Parathyroid adenoma (tissue), 2 donors: ENCODE data around the gene PTGES2.

Experiments used
- H2AFZ ChIP-seq: fragments of 300-600 bp; sonication (generic); one replicate; pipeline ENCODE4 v1.7.0; 2017; ENCODE audit warnings: antibody characterized with exemption, mild to moderate bottlenecking
- H3K27ac ChIP-seq: fragments of 300-600 bp; sonication (generic); one replicate; pipeline ENCODE4 v1.7.0; 2017
- H3K27me3 ChIP-seq: fragments of 300-600 bp; sonication (generic); one replicate; pipeline ENCODE4 v1.7.0; 2017; ENCODE audit warnings: low read length; ENCODE audit not compliant: control insufficient read depth, insufficient read depth
- H3K36me3 ChIP-seq: fragments of 300-600 bp; sonication (generic); one replicate; pipeline ENCODE4 v1.7.0; 2017; ENCODE audit warnings: low read length; ENCODE audit not compliant: control insufficient read depth, insufficient read depth
- H3K4me1 ChIP-seq: fragments of 300-600 bp; sonication (generic); one replicate; pipeline ENCODE4 v1.7.0; 2017; ENCODE audit warnings: control low read depth
- H3K4me2 ChIP-seq: fragments of 300-600 bp; sonication (generic); one replicate; pipeline ENCODE4 v1.7.0; 2017; ENCODE audit warnings: low read length
- H3K4me3 ChIP-seq: fragments of 300-600 bp; sonication (generic); one replicate; pipeline ENCODE4 v1.7.0; 2017; ENCODE audit warnings: low read depth, low read length
- H3K79me2 ChIP-seq: fragments of 300-600 bp; sonication (generic); one replicate; pipeline ENCODE4 v1.7.0; 2017; ENCODE audit warnings: control low read depth
- H3K9ac ChIP-seq: fragments of 300-600 bp; sonication (generic); one replicate; pipeline ENCODE4 v1.7.0; 2017; ENCODE audit warnings: mild to moderate bottlenecking
- H3K9me3 ChIP-seq: fragments of 300-600 bp; sonication (generic); one replicate; pipeline ENCODE4 v1.7.0; 2017; ENCODE audit warnings: low read length; ENCODE audit not compliant: control insufficient read depth
- TF ChIP-seq, protein P1 (sequence below): fragments of 300-600 bp; sonication (generic); IDR thresholded peaks from one replicate; pipeline ENCODE4 v1.7.0; 2017; ENCODE audit warnings: antibody characterized with exemption, mild to moderate bottlenecking
- donor health status: primary hyperparathyroidism.

The PTGES2 gene

DNA sequence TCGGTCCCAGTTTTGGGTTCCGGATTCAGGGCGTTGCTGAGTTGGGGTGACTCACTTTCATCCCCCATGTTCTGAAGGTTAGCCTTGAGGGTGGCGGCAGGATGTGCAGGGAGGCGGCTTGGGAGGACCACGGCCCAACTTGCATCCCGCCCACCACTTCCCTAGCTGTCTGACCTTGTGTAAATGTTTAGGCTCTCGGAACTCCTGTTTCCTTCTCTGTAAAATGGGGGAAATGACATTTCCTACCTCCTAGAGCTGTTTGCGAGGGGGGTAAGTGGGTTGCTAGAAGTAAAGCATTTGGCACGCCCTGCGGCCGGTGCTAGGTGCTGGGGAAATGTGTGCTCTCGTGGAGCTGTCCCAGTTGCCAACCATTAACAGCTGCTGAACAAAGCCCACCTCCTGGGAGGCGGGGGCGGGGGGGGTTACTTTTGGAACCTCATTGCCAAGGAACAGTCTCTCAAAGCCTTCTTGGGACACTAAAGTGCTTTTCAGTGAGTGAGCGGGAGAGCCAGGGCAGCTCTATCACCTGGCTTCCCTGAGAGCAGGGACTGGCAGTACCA lies 27.5 kb downstream of the PTGES2 start:
- peak overlapping the region; percentile 88 for H3K27ac ChIP-seq
- peaks cover 35% of the 10 kb centered on the region for H3K4me1 ChIP-seq
- no peaks in the 10 kb centered on the region for H3K36me3 ChIP-seq
- no peak overlapping the region for H2AFZ ChIP-seq
- no peak overlapping the region for H3K4me2 ChIP-seq
- no peak overlapping the region for H3K4me3 ChIP-seq
- H3K9ac ChIP-seq, result no peak overlapping the region
- no peaks in the 10 kb centered on the region for H3K9me3 ChIP-seq
- peaks cover 26% of the 10 kb centered on the region for H3K79me2 ChIP-seq
- no peaks in the 10 kb centered on the region for H3K27me3 ChIP-seq
- TF ChIP-seq, protein P1, sequence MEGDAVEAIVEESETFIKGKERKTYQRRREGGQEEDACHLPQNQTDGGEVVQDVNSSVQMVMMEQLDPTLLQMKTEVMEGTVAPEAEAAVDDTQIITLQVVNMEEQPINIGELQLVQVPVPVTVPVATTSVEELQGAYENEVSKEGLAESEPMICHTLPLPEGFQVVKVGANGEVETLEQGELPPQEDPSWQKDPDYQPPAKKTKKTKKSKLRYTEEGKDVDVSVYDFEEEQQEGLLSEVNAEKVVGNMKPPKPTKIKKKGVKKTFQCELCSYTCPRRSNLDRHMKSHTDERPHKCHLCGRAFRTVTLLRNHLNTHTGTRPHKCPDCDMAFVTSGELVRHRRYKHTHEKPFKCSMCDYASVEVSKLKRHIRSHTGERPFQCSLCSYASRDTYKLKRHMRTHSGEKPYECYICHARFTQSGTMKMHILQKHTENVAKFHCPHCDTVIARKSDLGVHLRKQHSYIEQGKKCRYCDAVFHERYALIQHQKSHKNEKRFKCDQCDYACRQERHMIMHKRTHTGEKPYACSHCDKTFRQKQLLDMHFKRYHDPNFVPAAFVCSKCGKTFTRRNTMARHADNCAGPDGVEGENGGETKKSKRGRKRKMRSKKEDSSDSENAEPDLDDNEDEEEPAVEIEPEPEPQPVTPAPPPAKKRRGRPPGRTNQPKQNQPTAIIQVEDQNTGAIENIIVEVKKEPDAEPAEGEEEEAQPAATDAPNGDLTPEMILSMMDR, result no peak

DNA sequence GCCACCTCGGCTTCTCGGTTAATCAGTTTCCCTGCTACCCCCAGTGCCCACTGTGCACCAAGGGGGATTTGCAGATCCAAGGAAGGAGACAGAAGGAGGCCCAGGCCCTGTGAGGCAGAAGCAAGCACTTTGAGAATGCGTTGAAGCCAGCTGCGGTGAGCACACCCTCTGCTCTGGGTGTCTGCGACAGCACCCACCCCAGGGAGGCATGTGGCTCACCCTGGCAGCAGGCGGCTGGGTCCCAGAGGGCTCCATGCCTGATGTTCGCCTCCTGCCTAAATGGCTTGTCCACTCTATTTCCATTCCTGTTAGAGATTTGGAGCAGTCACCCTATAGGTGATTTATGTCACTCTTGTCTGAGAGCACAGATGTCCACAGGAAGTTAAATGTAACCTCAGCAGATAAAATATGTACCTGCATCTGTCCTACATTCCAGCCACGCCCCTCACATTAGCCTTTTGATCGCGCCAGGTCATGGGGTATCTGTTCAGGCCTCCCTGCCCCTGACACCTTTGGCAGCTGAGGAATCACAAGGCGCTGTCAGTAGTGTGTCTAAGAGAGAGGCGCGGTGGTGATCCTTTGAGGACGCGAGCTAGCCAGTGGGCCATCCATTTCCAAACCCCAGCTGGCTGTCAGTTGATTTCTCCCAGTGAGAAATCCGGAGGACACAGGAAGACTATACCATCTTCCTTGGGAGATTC lies 28.1 kb downstream of the PTGES2 start:
- Histone ChIP-seq H3K79me2 (peaks cover 26% of the 10 kb centered on the region), H3K4me3 (peak overlapping the region; percentile 61), H3K4me1 (peaks cover 38% of the 10 kb centered on the region), H3K9me3 (no peaks in the 10 kb centered on the region), H2AFZ (no peak overlapping the region), H3K9ac (no peak overlapping the region), H3K27me3 (no peaks in the 10 kb centered on the region), H3K27ac (peak overlapping the region; percentile 88), H3K36me3 (no peaks in the 10 kb centered on the region), H3K4me2 (peak overlapping the region; percentile 94)
- TF ChIP-seq, protein P1, result no peak

DNA sequence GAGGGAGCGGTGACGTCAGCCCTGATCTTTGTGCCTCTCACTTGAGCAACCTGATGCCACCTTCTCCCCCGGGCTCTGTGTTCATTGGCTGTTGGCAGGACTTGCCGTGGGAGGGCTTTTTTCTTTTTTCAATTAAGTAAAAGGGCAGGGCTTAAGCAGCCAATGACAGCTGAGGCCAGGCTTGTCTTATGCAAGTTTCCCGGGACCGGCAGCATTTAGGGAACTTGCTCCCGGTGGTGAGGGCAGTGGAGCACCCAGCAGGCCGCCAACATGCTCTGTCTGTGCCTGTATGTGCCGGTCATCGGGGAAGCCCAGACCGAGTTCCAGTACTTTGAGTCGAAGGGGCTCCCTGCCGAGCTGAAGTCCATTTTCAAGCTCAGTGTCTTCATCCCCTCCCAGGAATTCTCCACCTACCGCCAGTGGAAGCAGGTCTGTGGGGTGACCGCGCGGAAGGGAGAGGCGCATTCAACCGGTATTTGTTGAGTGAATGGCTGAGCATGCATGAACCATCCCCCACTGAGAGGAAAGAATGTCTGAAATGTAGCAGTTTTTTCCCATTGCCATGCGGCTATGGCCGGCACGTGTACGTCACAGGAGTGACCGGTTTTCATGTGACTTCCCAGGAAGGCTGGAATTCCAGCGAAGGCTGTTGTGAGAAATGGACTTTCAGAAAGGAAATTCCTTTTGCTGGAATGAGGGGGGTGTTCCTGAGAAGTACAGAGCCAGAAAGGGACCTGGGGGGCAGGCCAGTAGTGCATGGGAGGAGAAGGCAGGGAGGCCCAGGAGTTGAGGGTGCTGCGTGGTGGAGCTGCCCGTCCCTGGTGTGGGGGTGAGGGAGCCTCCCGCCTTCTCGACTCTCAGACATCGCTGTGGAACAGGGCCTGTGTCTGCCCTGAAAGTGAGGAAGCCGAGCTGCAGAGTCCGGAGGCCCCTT lies 29.0 kb downstream of the PTGES2 start:
- Histone ChIP-seq H3K9me3 (no peaks in the 10 kb centered on the region), H3K27ac (peak overlapping the region; percentile 88), H3K9ac (no peak overlapping the region), H3K4me1 (peaks cover 40% of the 10 kb centered on the region), H3K4me2 (peak overlapping the region; percentile 94), H3K27me3 (no peaks in the 10 kb centered on the region), H3K4me3 (peak overlapping the region; percentile 61), H3K79me2 (peaks cover 26% of the 10 kb centered on the region), H3K36me3 (no peaks in the 10 kb centered on the region), H2AFZ (peak overlapping the region; percentile 38)
- TF ChIP-seq, protein P1, result no peak

DNA sequence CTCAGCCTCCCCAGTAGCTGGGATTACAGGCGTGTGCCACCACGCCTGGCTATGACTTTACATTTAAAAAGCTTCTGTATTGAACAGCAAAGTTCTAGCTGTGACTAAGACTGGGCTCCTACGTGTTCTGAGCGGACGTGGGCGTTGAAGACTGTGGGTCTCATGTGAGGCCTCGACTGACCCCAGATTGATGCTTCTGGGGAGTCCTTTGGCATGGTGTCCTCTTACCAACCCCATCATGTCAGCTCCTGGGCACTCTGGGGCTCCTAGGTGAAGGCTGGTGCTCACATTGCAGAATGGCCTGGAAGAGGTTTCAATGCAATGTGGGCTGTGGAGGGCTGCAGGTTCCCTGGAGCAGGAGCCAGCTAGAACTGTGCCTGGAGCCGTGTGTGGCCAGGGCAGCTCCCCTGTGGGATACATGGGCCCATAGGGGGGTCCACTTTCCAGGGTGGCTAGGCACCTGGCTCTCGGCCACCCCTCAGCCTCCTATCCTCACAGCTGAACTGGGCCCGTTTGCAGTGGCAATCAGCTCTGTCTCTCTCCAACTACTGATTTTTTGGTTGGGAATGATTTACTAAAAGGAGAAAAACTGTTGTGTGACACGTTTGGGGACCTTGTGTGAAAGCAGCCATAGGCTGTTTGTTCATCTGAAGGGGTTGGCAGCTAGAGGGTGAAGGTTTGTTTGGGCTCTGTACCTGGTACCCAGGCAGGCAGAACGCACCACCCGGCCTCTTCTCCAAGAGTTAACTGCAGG lies 29.8 kb downstream of the PTGES2 start:
- Histone ChIP-seq H2AFZ (no peak overlapping the region), H3K9ac (no peak overlapping the region), H3K27me3 (no peaks in the 10 kb centered on the region), H3K27ac (peak overlapping the region; percentile 88), H3K36me3 (no peaks in the 10 kb centered on the region), H3K79me2 (peaks cover 26% of the 10 kb centered on the region), H3K4me1 (peaks cover 41% of the 10 kb centered on the region), H3K4me2 (peak overlapping the region; percentile 94), H3K4me3 (peak overlapping the region; percentile 18), H3K9me3 (no peaks in the 10 kb centered on the region)
- TF ChIP-seq, protein P1, result no peak
